GM04503 (cell line): Measurements from ENCODE around the gene SLC22A12.

Source experiments
- DNase-seq: peaks from one replicate; pipeline ENCODE4 v3.0.0-alpha.2; 2012; ENCODE audit warnings: low read depth

The SLC22A12 gene

DNA sequence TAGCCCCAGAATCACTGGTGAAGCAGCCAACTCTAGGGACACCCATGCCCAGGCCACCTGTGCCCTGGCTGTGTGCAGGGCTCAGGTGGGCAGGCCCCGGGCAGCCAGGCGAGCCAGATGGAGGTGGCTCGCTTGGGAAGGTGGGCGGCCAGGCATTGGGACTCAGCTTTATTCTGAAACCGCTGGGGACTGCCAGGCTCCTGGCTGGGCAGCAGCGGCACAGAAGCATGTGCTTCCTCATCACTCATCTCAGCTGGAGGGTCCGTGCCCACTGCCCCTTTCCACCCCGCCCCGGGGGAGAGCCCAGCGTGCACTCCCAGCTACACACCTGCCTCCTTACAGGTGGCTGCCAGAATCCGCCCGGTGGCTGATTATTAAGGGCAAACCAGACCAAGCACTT is 27.1 kb upstream of the SLC22A12 start:
- DNase-seq: no peak

DNA sequence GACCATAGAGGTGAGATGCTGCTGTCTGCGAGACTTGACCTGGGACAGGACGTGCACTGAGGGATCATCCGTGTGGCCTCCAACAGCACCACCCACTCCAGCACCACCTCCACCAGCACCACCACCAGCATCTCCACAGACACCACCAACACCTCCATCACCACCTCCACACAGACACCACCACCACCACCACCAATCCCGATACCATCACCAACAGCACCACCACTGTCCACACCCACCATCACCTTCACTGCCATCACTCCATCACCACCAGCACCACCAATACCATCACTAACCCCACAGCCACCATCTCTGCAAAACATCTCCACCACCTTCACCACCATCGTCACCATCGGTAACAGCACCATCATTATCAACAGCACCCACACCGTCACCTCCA is 26.6 kb upstream of the SLC22A12 start:
- DNase-seq: no peak

DNA sequence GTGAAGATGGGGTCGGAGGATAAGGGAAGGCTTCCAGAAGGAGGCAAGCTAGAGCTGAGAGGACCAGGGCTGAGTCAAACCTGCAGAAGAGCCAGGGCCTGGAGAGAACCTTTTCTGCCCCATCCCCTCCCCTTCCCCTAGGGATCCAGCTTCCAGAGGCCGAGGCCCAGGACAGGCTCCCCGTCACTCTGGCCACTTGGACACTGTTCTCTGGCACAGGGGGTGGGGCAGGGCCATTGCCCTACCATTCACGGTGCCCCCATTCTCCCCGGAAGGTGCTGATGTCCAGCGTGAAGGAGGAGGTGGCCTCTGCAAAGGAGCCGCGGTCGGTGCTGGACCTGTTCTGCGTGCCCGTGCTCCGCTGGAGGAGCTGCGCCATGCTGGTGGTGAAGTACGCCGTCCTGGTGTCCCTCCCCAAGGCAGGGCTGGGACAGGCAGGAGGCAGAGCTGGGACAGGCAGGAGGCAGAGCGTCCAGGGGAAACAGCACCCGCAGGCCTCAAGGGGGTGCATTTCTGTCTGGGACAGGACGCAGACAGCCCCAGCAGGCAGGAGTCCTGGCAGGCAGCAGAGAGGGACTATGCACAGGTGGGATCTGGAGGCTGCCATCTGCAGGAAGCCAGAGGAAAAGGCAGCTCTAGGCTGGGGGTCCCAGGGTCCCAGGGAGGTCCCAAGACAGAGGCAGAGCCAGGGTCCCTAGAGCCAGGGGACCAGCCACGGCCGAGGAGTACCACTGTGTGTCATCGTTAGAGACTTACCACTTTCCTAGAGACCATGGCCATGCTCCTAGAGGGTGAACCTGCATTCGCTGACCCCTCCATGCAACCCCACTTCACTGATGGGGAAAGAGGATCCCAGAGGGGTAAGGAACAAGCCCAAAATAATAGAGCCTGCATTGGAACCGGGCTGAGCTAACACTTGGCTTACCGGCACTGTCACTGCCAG is 25.8 kb upstream of the SLC22A12 start:
- no peak for DNase-seq

DNA sequence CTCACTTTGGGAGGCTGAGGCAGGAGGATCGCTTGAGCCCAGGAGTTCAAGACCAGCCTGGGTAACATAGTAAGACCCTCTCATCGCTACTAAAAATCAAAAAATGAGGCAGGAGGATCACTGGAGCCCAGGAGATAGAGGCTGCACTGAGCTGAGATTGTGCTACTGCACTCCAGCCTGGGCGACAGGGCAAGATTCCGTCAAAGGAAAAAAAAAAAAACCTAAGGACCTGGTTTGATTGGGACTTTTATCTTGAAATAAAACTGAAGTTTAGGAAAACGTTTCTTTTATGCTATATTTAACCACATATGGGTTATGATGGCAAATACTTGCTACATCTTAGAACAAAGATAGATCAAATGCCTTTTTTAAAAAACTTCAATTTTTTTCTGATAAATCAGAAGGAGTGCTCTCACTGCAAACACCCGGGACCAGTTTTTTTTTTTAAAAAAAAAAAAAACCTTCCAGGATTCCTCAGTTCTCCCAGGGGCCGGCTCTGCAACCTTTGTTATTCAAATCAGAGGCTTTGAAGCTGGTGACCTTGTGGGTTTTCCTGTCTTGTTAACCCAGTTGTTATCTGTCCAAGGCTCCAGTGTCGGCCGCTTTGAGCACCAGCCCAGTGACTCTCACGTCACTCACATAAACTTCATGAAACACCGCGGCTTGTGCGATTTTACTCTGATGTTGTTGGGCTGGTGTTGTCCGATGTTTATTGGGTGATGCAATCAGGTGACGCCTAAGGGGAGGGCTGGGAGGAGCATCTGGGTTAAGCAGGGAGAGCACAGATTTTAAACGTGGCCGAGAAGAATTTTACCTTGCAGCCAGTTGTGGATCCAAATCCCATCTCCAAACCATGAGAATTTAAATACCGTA is 24.7 kb upstream of the SLC22A12 start:
- DNase-seq: peak; percentile 39

DNA sequence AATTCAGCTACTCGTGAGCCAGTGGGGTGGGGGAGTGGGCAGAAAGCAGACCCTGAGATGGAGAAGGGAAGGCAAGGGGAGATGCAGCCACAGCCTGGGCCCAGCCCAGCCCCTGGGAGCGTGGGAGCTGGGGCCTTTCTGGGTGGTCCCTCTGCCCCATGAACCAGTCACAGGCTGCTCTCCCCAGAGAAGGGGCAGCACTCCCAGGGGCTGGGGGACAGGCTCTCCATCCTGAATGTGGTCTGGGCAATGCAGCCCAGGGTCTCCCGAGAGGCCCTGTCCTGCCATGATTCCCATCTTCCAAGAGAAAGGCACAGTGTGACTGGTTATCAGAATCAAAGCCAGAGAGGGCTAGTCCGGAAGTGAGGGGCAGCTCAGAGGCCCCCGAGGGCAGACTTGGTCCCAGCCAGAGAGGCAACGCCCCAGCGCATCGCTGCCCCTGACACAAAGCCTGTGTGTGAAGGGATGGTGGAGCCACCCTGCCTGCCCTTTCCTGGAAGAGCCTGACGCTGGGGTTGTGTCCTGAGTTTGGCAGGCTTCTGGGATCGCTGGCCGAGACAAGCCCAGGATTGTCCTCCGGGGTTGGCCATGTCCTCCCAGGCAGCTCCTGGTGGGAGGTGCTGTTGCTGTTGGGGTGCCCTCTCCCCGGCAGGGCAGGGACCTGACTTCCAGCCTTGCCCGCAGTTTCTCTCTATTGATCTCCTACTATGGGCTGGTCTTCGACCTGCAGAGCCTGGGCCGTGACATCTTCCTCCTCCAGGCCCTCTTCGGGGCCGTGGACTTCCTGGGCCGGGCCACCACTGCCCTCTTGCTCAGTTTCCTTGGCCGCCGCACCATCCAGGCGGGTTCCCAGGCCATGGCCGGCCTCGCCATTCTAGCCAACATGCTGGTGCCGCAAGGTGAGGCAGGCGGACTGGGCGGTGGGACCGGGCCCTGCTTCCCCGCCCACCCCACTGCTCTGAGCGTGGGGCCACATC is 23.8 kb upstream of the SLC22A12 start:
- no peak for DNase-seq

DNA sequence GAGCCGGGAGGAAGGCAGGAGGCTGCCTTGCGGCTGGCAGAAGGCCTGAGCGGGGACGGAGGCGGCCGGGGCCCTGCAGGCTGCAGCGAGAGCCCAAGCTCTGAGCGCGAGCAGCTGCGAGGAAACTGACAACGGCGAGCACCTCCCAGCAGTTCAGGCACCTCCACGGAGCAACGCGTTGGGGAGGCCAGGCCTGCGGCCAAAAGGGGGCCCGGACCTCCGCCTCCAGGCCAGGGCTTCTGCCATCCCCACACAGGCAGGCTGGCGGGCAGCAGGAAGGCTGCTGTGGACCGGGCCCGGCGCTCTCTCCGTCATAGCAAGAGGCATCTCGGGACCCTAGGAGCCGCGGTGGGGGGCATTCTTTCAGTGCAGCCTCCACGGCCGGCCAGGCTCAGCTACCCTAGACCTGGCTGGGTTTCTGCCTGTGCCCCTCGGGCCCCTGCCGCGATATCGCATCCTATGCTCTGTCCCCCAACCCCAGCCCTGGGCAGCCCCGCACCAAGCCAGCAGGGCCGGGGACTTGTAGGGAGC is 22.9 kb upstream of the SLC22A12 start:
- no peak for DNase-seq

DNA sequence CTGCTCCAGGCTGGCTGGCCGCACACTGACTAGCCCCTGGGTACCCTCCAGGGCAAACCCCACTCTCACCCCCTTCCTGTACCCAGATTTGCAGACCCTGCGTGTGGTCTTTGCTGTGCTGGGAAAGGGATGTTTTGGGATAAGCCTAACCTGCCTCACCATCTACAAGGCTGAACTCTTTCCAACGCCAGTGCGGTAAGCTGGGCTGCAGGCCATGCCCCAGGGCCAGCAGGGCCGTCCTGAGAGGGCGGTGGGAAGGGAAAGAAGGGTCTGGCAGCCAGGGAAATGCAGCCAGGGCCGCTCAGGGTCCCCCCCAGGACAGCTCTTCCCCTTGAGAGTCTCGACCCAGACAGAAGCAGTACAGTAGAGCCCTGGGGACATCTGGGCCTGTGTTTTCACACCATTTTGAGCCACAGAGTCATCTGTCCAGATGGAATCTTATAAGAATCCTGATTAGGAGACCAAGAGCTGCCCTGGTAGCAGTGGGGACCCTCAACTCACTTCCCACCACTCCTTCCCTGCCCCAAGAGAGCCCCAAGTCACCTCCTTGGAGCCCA is 22.4 kb upstream of the SLC22A12 start:
- DNase-seq: no peak

DNA sequence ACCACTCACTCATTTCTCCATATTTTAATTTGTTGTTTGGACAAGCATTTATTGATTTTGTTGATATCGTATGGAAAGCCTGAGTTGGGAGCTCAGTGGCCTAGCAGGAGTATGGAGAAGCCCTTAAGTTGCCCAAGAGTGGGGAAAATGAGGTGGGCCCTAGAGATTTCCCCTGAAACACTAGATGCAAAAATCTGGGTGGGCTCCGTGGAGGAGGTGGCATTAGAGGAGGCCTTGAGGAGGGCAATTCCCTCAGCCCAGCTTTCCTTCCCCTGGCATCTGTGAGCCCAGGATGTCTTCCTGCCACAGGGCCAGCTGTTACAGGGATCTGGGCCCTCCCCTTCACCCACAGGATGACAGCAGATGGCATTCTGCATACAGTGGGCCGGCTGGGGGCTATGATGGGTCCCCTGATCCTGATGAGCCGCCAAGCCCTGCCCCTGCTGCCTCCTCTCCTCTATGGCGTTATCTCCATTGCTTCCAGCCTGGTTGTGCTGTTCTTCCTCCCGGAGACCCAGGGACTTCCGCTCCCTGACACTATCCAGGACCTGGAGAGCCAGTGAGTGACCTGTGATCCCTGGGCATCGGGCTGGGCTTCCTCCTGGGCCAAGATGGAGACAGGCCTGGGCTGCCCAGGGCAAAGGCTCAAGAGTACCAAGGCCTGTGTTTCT is 21.6 kb upstream of the SLC22A12 start:
- DNase-seq: no peak

DNA sequence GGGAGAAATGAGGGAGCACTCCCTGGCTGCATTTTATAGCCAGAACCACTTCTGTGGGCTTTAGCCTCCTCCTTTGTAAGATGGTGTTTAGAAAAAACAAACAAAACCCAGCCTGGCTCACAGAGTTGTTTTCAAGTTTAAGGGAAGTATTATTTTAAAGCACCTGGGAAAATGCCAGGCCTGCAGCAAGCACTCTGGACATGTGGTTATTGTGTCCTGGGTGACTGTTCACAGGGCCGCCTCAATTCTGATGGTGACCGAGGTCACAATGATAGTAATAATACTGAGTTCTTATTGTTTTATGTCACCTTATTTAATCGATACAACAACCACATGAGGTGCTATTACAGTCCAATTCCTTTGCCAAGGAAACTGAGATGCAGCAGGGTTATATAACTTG is 20.7 kb upstream of the SLC22A12 start:
- DNase-seq: no peak

DNA sequence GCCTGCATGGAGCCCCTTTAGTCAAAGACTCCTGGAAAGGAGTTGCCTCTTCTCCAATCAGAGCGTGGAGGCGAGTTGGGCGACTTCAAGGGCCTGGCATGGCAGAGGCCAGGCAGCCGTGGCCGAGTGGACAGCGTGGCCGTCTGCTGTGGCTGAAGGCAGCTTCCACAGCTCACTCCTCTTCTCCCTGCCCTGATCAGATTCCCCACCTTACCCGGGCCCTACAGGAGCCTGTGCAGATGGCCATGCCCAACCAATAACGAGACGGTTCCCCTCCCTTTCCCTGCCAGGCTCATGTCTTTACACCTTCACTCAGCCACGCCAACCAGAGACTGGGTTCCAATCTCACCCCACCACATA is 20.0 kb upstream of the SLC22A12 start:
- DNase-seq: no peak

DNA sequence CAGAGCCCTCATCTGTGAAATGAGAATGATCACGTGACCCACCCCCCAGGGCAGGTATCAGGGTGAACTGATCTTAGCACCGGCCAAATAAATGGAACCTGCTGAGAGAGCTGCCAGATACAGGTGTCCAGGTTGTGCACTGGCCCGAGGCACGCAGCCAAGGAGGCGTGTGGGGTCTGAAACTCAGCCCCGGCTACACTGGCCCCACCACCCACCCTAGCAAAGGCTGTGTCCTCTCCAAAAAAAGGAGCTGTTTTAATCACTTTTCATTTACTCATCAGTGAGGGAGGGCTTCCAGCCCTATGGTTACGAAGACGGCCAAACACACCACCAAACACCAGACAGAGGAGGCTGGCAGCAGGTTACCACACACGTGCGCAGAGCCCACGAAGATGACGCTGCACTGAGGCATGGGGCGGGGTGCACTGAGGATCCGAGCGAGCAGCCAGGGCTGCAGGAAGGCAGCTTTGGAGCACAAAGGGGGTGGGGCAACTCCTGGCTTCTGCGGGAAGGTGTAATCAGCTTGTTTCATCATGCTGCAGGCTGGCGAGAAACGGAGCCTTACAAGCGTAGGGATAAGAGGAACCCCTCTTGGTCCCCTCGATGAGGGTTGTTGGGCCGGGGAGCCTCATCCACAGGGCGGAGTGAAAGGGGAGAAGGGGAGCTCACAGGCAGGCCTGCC is 19.5 kb upstream of the SLC22A12 start:
- no peak for DNase-seq

DNA sequence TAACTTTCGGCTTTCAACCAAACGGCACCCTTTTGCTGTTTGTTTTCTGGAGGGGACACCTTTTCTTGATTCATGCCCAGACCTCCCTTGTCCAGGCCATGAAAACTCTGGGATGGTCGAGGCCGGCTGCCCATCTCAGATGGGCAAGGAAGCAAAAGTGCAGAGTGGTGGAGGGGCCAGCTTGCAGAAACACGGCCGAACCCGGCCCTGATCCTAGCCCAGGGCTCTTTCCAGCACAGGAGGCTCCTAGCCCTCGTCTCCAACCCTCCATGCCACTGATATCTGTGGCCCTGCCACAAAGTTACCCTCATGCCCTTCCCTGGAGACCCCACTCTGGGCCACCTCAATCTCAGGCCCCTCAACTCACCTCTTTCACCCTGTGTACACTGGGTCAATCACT is 18.9 kb upstream of the SLC22A12 start:
- no peak for DNase-seq

DNA sequence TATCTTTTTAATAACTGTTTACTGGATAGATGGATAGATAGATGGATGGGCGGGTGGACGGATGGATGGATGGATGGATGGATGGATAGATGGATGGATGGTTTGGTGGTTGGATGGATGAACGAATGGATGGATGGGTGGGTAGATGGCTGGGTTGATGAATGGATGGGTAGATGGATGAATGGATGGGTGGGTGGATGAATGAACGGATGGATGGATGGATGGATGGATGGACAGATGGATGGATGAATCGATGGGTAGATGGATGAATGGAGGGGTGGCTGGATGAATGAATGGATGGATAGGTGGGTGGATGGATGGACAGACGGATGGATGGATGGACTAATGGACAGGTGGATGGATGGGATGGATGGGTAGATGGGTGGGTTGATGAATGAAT is 13.8 kb upstream of the SLC22A12 start:
- DNase-seq: no peak

DNA sequence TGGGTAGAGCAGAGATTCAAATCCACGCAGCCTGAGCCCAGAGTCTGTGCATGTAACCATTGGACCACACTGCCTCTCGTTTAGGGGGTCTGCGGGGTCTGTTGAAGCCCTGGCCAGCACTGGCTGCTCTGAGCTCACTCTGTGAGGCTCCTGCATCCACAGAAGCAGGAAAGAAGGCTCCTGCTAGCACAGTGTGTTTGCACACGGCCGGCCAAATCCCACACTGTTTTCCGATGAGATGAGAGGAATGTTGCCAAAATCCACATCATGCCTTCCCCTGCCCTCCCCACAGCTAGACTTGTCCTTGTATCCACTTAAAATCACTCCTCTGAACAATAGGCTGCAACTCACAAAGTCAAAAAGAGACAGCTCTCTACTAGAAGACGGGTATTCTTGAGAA is 10.6 kb upstream of the SLC22A12 start:
- DNase-seq: no peak

DNA sequence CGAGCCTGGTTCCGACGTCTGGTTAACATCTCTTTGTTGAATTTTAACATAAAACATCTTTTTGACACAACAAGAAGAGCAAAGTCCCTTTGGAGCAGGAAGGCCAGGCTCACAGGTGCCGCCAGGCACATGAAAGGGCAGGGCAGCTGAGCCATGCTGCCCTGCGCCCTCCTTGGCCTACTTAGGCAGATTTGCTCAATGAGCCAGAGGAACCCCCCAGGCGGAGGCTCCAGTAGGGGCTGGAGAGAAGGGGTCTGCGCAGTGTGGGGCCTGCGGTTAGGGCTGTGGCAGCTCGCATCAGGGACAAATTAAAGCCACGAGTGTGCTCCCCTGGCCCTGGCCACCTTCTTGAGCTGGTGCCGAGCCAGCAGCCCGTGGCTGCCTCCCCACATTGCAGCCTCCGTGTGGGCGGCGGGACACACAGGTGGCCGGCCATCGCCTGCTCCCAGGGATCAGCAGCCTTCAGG is 9.9 kb upstream of the SLC22A12 start:
- no peak for DNase-seq

DNA sequence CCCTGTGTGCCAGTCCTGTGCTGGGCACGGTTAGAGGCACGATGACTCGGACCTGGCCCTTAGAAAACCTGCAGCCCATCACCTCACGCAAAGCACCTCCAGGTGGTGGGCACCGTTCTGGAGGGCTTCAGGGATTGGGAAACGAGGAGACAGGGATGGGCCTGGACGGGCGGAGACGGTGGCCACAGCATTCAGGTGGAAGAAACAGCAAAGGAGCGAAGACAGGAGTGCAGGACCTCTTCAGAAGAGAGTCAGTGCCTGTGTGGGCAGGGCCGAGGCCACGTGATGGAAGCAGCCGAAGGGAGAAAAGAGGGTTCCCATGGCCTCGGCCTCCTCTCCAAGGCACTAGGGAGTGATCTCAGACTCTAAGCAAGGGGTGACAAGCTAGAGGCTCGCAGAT is 8.1 kb upstream of the SLC22A12 start:
- DNase-seq: no peak

DNA sequence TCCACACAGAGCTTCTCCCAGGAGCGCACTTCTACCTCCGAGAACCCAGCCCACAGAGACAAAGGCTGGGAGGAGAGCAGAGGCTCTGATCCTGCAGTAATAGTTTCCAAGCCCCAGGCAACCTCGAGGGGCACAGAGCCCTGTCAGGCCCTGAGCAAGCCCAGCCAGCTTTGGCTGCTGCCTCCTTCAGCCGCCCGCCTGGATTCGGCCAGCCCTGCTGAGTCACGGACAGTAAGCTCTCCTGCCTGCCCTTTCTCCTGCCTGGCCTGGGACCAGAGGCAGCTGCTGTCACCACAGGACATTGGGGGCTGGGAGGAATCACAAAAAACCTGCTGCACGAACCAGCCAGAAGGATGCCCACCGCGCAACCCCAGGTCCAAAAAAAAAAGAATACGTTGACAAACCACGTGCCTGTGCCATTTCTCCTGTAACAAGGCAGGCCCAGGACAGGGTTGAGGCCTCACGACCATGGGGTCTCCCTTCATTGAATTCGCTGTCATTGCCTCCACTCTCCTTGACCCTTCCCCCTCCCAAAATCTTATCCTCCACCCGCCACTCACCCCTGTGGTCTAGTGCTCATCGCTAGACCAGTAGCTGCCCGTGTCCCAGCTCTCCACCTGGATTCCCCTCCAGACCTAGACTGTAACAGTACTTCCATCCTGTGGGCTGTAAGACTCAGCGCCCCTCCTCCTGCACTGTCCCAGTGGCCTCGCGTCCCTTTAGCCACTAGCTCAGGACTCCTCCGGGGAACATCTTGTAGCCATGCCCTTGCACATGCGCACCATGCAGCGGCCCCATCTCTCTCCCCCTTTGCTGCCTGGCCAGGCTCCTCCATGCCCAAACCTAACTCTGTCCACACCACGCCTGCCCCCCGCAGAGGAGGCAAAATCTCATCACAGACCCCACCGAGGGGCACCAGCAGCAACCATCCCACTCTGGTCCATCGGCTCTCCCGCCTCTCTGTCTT is 7.4 kb upstream of the SLC22A12 start:
- DNase-seq: no peak

DNA sequence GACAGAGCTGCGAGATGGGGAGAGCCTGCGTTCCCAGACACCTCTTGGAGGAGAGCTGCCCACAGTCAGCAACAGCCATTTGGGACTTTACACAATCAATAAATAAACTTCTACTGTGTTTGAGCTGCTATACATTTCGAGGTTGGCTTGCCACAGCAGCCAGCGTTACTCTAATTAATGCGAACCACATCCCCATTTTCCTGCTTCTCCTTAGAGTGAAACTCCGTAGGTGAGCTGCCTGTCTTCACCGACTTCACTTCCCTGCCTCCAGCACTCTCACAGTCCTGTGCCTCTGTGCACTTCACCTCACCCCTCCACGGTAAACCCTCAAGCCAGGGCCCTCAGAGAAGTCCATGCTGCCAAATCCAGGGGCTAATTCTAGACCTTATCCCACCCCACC is 5.9 kb upstream of the SLC22A12 start:
- no peak for DNase-seq

DNA sequence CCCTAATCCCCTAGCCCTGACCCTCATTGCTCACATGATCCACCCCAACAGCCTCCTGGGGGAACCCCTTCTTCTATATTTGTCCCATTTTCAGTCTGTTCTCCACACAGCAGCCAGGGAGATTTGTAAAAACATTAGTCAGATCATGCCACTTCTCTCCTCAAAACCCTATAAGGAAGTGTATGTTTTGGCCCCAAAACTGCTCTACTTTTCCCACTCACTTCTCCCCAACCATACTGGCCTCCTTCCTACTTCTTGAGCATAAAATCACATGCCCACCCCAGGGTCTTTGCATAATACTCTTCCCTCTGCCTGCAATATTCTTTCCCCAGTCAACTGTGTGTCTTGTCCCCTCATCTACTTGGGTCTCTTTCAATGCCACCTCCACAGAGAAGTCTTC is 4.7 kb upstream of the SLC22A12 start:
- DNase-seq: no peak
